ENCODE data around the gene RNF144A.

DNA sequence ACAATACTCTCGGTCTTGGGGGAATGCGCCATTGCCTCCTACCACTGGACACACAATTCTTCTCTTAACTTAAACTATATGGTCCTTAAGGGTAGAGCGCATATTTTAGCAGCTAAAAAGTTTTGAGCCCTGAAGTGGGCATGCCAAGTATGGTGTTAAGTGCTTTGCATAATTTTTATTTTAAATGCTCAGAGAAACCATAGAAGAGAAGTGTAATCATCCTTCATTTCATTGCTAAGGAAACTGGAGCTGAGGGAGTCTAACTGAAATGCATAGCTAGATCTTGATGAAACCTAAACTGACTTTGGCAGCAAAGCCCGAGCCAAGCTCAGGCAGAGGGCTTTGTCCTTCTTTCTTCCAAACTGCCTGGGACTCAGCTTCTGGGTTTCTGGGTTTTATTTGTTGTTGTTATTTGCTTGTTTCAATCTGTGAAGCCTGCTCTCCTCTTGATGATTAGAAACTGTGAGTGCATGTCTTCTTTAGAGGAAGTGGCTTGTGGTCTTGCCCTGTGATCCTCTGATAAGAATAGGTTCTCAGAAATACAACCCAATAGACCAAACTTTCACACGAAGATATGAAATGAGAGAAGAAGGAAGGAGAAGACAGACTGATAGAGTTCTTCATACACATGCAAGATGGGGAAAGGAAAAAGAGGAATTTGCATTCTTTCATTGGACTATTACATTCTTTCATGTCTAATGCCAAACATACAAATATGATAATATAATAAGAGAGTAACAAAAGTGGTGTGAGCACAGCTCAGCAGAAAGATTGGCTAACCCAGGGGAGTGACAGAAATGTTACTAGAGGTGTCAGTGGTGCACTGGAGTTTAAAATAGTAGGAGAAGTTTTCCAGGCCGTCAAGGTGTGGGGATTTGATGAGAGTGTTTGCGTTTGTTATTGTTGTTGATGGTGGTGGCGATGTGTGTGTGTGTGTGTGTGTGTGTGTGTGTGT, 7.5 kb upstream of the RNF144A start:
- TF ChIP-seq RAD21 (IDR thresholded peaks at IDR 0.05; ENCODE audit: low read depth) (no peak), FOXM1 (IDR thresholded peaks at IDR 0.05; ENCODE audit: borderline replicate concordance, low read depth) (no peak), TAF1 (IDR thresholded peaks at IDR 0.05; ENCODE audit: low read depth) (no peak), EP300 (IDR thresholded peaks at IDR 0.05; ENCODE audit: borderline replicate concordance) (no peak)

All from Ishikawa (cell line).